Measurements from ENCODE around the gene CXorf58.

GRCh38 chrX:23936180-23936579 lies 28.4 kb downstream of the CXorf58 start:
- no peak for TF ChIP-seq POLR2A (IDR thresholded peaks at IDR 0.05; ENCODE audit: low read depth, low read length)
- TF ChIP-seq POLR2AphosphoS5 (IDR thresholded peaks at IDR 0.05; ENCODE audit: low read depth, low read length): no peak
